Mucosa of rectum (tissue), 2 donors: ENCODE measurements around the gene COL4A1.

Experiments
- H3K27ac ChIP-seq, 2 donors: one replicate each; pipeline ENCODE4 v1.7.0; 2013; ENCODE audit warnings: inconsistent platforms in 2 of 2, low read depth in 2 of 2, low read length in 2 of 2
- H3K27me3 ChIP-seq, 2 donors: one replicate each; pipeline ENCODE4 v1.7.0; 2013; ENCODE audit warnings: low read length in 2 of 2; ENCODE audit not compliant: control insufficient read depth in 2 of 2, insufficient read depth in 2 of 2
- H3K36me3 ChIP-seq, 2 donors: one replicate each; pipeline ENCODE4 v1.7.0; 2013; ENCODE audit warnings: low read length in 2 of 2; ENCODE audit not compliant: control insufficient read depth in 2 of 2, insufficient read depth in 2 of 2
- H3K4me1 ChIP-seq, 2 donors: one replicate each; pipeline ENCODE4 v1.7.0; 2013; ENCODE audit warnings: low read length in 2 of 2, mild to moderate bottlenecking in 1 of 2; ENCODE audit not compliant: control insufficient read depth in 2 of 2, insufficient read depth in 2 of 2
- H3K4me3 ChIP-seq, 2 donors: one replicate each; pipeline ENCODE4 v1.7.0; 2013; ENCODE audit warnings: low read length in 2 of 2
- H3K9ac ChIP-seq, 2 donors: one replicate each; pipeline ENCODE4 v1.7.0; 2013; ENCODE audit warnings: low read length in 2 of 2, low read depth in 1 of 2, mild to moderate bottlenecking in 1 of 2
- H3K9me3 ChIP-seq, 2 donors: one replicate each; pipeline ENCODE4 v1.7.0; 2013; ENCODE audit warnings: low read length in 2 of 2; ENCODE audit not compliant: control insufficient read depth in 2 of 2
- donor health status: healthy.
- donor health status: Normal muscosa, but diverticular disease.

Gene COL4A1

DNA sequence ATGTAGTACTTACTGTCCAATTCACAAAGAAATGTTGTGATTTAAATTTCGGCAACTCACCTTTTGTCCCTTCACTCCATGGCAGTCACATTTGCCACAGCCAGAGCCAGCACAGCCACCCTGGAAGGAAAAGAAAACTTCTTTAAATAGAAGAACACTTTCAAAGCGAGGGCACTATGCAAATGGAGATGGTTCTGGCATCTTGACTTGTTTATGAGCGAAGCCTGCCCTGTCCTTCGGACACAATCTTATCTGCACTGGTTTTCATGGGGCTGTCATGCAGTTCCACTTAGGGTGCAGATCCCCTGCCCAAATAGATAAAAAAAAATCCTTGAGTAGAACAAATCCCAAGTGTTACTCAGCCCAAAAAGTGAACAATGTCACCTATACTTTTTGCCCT lies 64.3 kb downstream of the COL4A1 start:
- Histone ChIP-seq H3K9ac (no peak overlapping the region), H3K36me3 (no peaks in the 10 kb centered on the region), H3K4me1 (peaks cover 0 to 3% of the 10 kb centered on the region in 2 donors), H3K4me3 (no peak overlapping the region), H3K27me3 (no peaks in the 10 kb centered on the region), H3K27ac (no peak overlapping the region), H3K9me3 (no peaks in the 10 kb centered on the region)

- Histone ChIP-seq H3K4me3 (no peak overlapping the region), H3K4me1 (peaks cover 0 to 3% of the 10 kb centered on the region in 2 donors), H3K36me3 (no peaks in the 10 kb centered on the region), H3K9me3 (no peaks in the 10 kb centered on the region), H3K27me3 (no peaks in the 10 kb centered on the region), H3K9ac (no peak overlapping the region), H3K27ac (no peak overlapping the region)
These were observed 66.0 kb downstream of the COL4A1 start for GRCh38 chr13:110240943-110241342.

DNA sequence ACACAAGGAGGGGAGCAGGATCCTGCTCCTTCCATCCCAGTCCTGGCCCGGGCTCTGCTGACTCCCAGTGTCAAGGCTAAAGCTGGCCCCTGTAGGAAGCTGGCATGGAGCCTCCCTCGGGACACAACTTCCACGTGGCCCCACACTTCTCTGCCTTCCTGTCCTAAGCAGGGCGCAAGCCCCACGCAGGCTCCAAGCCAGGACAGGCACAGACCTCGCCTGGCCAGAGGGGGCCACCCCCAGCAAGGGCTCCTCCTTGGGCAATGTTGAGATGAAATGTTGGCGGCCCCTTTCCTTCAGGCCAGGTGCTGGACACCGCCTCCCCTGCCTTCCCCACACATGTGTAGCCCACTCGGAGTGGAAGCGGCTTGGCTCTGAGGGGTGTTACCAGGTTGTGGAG lies 66.6 kb downstream of the COL4A1 start:
- H3K36me3 ChIP-seq, result no peaks in the 10 kb centered on the region
- no peak overlapping the region for H3K27ac ChIP-seq
- H3K9ac ChIP-seq, result no peak overlapping the region
- no peaks in the 10 kb centered on the region for H3K27me3 ChIP-seq
- no peak overlapping the region for H3K4me3 ChIP-seq
- peaks cover 0 to 3% of the 10 kb centered on the region in 2 donors for H3K4me1 ChIP-seq
- no peaks in the 10 kb centered on the region for H3K9me3 ChIP-seq

DNA sequence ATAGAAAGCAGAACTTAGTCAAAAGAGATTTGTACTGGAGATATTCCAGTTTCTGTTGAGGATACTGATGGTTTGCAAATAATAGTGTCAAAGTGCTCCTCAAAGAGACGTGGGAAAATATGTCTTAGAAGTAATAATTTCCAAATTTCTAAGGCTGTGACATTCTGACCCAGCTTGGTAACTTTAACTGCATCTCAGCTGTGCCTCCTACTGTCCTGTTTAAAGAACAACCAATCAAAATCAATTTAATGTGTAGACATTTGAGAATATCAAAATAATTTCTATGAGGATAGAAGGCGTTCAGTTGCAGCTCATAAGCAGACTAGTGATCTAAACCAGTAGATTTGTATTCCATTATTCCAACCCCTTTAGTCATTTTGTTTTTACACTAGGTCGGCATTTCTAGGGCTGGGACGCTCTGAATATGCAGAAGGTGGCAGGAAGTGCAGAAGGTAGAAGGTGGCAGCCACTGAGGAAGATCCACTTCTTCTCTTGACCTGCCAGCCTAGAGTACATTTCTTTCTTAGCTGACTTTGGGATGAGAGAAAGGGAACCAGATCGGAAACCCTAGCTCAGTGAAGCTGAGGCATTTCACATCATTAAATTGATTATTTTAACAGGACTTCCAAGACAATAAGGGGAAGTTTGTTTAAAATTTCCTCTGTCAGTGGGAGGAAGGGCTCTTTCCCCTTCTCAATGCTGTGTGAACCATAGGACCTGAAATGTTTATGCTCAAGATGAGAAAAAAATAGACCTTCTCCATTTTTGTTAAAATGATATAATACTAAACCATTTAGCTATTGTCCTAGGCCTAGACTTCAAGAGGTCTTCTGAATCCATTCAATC lies 67.5 kb downstream of the COL4A1 start:
- H3K36me3 ChIP-seq, result no peaks in the 10 kb centered on the region
- no peaks in the 10 kb centered on the region for H3K27me3 ChIP-seq
- H3K4me3 ChIP-seq, result no peak overlapping the region
- H3K9me3 ChIP-seq, result no peaks in the 10 kb centered on the region
- H3K27ac ChIP-seq, result no peak overlapping the region
- H3K9ac ChIP-seq, result no peak overlapping the region
- H3K4me1 ChIP-seq, result peaks cover 0 to 3% of the 10 kb centered on the region in 2 donors

DNA sequence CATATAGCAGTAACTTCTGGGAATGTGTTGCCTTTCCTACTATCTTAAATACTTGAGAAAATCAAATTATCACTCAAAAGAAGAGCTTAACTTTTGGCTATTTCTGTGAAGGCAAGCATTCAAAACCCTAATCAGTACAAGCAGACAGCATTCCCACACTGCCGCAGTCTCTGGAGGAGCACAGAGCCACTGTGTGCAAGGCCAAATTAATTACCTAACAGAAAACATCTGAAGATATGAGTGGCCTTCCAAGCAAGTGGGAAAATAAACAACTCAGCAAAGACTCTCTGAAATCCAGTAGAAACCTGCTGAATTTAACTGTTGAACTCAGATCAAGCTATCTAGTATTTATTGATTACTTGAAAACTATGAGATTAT lies 68.2 kb downstream of the COL4A1 start:
- Histone ChIP-seq H3K9ac (no peak overlapping the region), H3K4me3 (no peak overlapping the region), H3K27me3 (no peaks in the 10 kb centered on the region), H3K9me3 (no peaks in the 10 kb centered on the region), H3K27ac (peak overlapping the region in 1 of 2 donors; percentile 4), H3K36me3 (no peaks in the 10 kb centered on the region), H3K4me1 (peaks cover 0 to 3% of the 10 kb centered on the region in 2 donors)

GRCh38 chr13:110237875-110238817 lies 68.8 kb downstream of the COL4A1 start:
- no peaks in the 10 kb centered on the region for H3K9me3 ChIP-seq
- no peaks in the 10 kb centered on the region for H3K36me3 ChIP-seq
- no peak overlapping the region for H3K4me3 ChIP-seq
- no peaks in the 10 kb centered on the region for H3K27me3 ChIP-seq
- no peak overlapping the region for H3K9ac ChIP-seq
- peaks cover 0 to 3% of the 10 kb centered on the region in 2 donors for H3K4me1 ChIP-seq
- peak overlapping the region; percentile 4 to 14 for H3K27ac ChIP-seq

DNA sequence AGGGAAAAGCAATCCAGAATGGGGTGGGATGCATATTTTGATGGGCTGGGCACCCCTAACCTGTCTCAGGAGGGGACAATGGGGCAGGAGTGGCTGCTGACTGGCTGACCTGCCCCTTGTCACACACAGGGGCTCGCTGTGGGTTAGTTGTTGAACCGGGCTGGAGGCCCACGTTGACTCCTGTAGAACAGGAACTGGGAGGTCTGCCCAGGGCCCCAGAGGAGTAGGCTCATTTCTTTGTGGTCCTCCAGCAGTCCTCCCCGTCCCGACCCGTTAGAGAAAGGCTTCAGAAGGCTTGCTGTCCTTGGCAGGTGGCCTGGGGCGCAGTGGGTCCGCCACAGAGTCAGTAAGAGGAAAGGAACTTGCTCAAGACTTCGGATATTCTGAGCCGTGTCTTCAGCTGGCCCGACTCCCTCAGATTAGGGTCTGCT lies 70.1 kb downstream of the COL4A1 start:
- no peaks in the 10 kb centered on the region for H3K36me3 ChIP-seq
- H3K9ac ChIP-seq, result no peak overlapping the region
- H3K27me3 ChIP-seq, result no peaks in the 10 kb centered on the region
- no peaks in the 10 kb centered on the region for H3K9me3 ChIP-seq
- peak overlapping the region; percentile 38 to 54 for H3K27ac ChIP-seq
- H3K4me3 ChIP-seq, result no peak overlapping the region
- H3K4me1 ChIP-seq, result peaks cover 0 to 6% of the 10 kb centered on the region in 2 donors

GRCh38 chr13:110236431-110236830 lies 70.5 kb downstream of the COL4A1 start:
- Histone ChIP-seq H3K9ac (no peak overlapping the region), H3K9me3 (no peaks in the 10 kb centered on the region), H3K36me3 (no peaks in the 10 kb centered on the region), H3K27ac (peak overlapping the region; percentile 38 to 54), H3K4me3 (no peak overlapping the region), H3K27me3 (no peaks in the 10 kb centered on the region), H3K4me1 (peaks cover 0 to 6% of the 10 kb centered on the region in 2 donors)

DNA sequence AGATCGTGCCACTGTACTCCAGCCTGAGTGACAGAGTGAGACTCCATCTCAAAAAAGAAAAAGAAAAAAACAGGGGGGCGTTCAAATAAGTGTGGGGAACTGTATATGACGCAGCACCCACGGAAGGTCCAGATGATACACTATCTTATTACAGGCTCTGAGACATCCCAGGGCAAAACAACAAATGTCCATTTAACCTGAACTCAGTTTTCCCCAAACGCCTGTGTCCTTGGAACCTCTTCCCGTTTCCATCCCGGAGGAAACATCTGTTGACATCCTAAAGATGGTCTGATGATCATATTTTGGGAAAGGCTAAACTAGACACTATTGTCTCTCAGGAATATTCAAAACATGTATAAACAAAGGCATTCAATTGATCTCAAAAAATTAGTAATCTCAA lies 72.4 kb downstream of the COL4A1 start:
- peaks cover 0 to 6% of the 10 kb centered on the region in 2 donors for H3K4me1 ChIP-seq
- H3K36me3 ChIP-seq, result no peaks in the 10 kb centered on the region
- H3K9me3 ChIP-seq, result no peaks in the 10 kb centered on the region
- H3K27me3 ChIP-seq, result no peaks in the 10 kb centered on the region
- H3K27ac ChIP-seq, result no peak overlapping the region
- H3K4me3 ChIP-seq, result no peak overlapping the region
- H3K9ac ChIP-seq, result no peak overlapping the region

GRCh38 chr13:110233951-110234280 lies 73.0 kb downstream of the COL4A1 start:
- Histone ChIP-seq H3K4me3 (no peak overlapping the region), H3K4me1 (peaks cover 0 to 6% of the 10 kb centered on the region in 2 donors), H3K27me3 (no peaks in the 10 kb centered on the region), H3K9ac (no peak overlapping the region), H3K27ac (peak overlapping the region; percentile 49 to 70), H3K9me3 (no peaks in the 10 kb centered on the region), H3K36me3 (no peaks in the 10 kb centered on the region)
